ENCODE results near the gene TRPM8. TPM values are rescaled to one million over a fixed set of nuclear protein-coding genes. Genes with fewer than 3 reads are reported as not detected.

The TRPM8 gene
- total RNA-seq, 4 donors from 2014 or later: not detected

- in situ Hi-C loops (cut with MboI; ENCODE audit: low sequenced_read_pairs in 4 of 4): no loop called here
- no peak overlapping the region for H3K27ac ChIP-seq
- peaks cover 0 to 3% (median 0%) of the 10 kb centered on the region in 3 donors for H3K27me3 ChIP-seq
- no peak for TF ChIP-seq CTCF (IDR thresholded peaks at IDR 0.05 in 4 of 5, conservative IDR thresholded peaks at IDR 0.05 in 1 of 5)
- TF ChIP-seq POLR2A (IDR thresholded peaks at IDR 0.05): no peak
- ATAC-seq (no peak), DNase-seq (no peak)
- no peaks in the 10 kb centered on the region for H3K4me1 ChIP-seq
- intact Hi-C loops (cut with DNase I; ENCODE audit: low total_unique reads): no loop called here
- H3K9me3 ChIP-seq: no peaks in the 10 kb centered on the region
- no peak overlapping the region for H3K4me3 ChIP-seq
- H3K36me3 ChIP-seq: no peaks in the 10 kb centered on the region
Measured at GRCh38 chr2:234031207-234031606, 114.0 kb downstream of the TRPM8 start.

GRCh38 chr2:234032279-234032856 is 115.2 kb downstream of the TRPM8 start:
- in situ Hi-C loops (cut with MboI; ENCODE audit: low sequenced_read_pairs in 4 of 4) (no loop called here), intact Hi-C loops (cut with DNase I; ENCODE audit: low total_unique reads) (no loop called here)
- Histone ChIP-seq H3K4me1 (no peaks in the 10 kb centered on the region), H3K4me3 (no peak overlapping the region), H3K9me3 (no peaks in the 10 kb centered on the region), H3K27ac (no peak overlapping the region), H3K36me3 (no peaks in the 10 kb centered on the region), H3K27me3 (peaks cover 0 to 3% (median 0%) of the 10 kb centered on the region in 3 donors)
- DNase-seq (no peak), ATAC-seq (no peak)
- TF ChIP-seq POLR2A (IDR thresholded peaks at IDR 0.05) (no peak), CTCF (IDR thresholded peaks at IDR 0.05 in 4 of 5, conservative IDR thresholded peaks at IDR 0.05 in 1 of 5) (no peak)

- no peaks in the 10 kb centered on the region for H3K9me3 ChIP-seq
- H3K36me3 ChIP-seq: no peaks in the 10 kb centered on the region
- in situ Hi-C loops (cut with MboI; ENCODE audit: low sequenced_read_pairs in 4 of 4) (no loop called here), intact Hi-C loops (cut with DNase I; ENCODE audit: low total_unique reads) (no loop called here)
- no peaks in the 10 kb centered on the region for H3K4me1 ChIP-seq
- peaks cover 0 to 1% (median 0%) of the 10 kb centered on the region in 3 donors for H3K27me3 ChIP-seq
- H3K4me3 ChIP-seq: no peak overlapping the region
- TF ChIP-seq CTCF (IDR thresholded peaks at IDR 0.05 in 4 of 5, conservative IDR thresholded peaks at IDR 0.05 in 1 of 5) (no peak), POLR2A (IDR thresholded peaks at IDR 0.05) (no peak)
- ATAC-seq: no peak
- H3K27ac ChIP-seq: no peak overlapping the region
- DNase-seq: no peak
Measured at GRCh38 chr2:234033174-234033573, 116.0 kb downstream of the TRPM8 start.

GRCh38 chr2:234033885-234034284 is 116.7 kb downstream of the TRPM8 start:
- Histone ChIP-seq H3K9me3 (no peaks in the 10 kb centered on the region), H3K36me3 (no peaks in the 10 kb centered on the region), H3K27ac (no peak overlapping the region), H3K4me1 (no peaks in the 10 kb centered on the region), H3K27me3 (no peaks in the 10 kb centered on the region), H3K4me3 (no peak overlapping the region)
- DNase-seq (no peak), ATAC-seq (no peak)
- intact Hi-C loops (cut with DNase I; ENCODE audit: low total_unique reads) (no loop called here), in situ Hi-C loops (cut with MboI; ENCODE audit: low sequenced_read_pairs in 4 of 4) (no loop called here)
- no peak for TF ChIP-seq CTCF (IDR thresholded peaks at IDR 0.05 in 4 of 5, conservative IDR thresholded peaks at IDR 0.05 in 1 of 5)
- TF ChIP-seq POLR2A (IDR thresholded peaks at IDR 0.05): no peak
